Measurements from ENCODE around the gene PHPT1. TPM values are rescaled to one million over a fixed set of nuclear protein-coding genes. Genes with fewer than 3 reads are reported as not detected.

The PHPT1 gene
- total and polyA plus RNA-seq, 2 donors from 2014 or later = 108 to 283 TPM

DNA sequence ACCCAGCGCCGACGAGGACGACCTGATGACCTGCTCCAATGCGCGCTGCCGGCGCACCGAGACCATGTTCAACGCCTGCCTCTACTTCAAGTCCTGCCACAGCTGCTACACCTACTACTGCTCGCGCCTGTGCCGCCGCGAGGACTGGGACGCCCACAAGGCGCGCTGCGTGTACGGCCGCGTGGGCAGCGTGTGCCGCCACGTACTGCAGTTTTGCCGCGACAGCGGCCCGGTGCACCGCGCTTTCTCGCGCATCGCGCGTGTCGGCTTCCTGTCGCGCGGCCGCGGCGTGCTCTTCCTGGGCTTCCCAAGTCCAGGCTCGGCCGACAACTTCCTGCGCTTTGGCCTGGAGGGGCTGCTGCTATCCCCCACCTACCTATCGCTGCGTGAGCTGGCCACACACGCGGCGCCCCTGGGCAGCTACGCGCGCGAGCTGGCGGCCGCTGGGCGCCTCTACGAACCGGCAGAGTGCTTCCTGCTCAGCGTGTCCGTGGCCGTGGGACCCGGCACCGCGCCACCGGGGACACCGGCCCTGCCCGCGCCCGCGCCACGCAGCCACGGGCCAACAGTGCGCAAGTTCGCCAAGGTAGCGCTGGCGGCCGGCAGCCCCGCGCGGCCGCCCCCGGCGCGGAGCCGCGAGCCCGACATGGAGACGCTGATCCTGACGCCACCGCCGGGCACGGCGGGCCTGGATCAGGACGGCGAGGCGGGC, 2.7 kb upstream of the PHPT1 start:
- H3K4me3 ChIP-seq (ENCODE audit: low read length in 3 of 3) = no peak overlapping the region
- peaks cover 0 to 32% (median 6%) of the 10 kb centered on the region in 3 donors for H3K4me1 ChIP-seq (ENCODE audit: control insufficient read depth in 2 of 3, insufficient read depth in 2 of 3, low read depth in 1 of 3, low read length in 3 of 3)
- H3K9ac ChIP-seq (ENCODE audit: low read length in 3 of 3) = no peak overlapping the region
- peaks cover 3% of the 10 kb centered on the region for H3K27me3 ChIP-seq (ENCODE audit: control insufficient read depth, insufficient read depth, low read length)
- no peak overlapping the region for H3K27ac ChIP-seq (ENCODE audit: low read depth in 2 of 2, low read length in 2 of 2)
- no peaks in the 10 kb centered on the region for H3K36me3 ChIP-seq (ENCODE audit: control insufficient read depth in 2 of 3, insufficient read depth in 3 of 3, low read length in 3 of 3)
- TF ChIP-seq, protein P1, sequence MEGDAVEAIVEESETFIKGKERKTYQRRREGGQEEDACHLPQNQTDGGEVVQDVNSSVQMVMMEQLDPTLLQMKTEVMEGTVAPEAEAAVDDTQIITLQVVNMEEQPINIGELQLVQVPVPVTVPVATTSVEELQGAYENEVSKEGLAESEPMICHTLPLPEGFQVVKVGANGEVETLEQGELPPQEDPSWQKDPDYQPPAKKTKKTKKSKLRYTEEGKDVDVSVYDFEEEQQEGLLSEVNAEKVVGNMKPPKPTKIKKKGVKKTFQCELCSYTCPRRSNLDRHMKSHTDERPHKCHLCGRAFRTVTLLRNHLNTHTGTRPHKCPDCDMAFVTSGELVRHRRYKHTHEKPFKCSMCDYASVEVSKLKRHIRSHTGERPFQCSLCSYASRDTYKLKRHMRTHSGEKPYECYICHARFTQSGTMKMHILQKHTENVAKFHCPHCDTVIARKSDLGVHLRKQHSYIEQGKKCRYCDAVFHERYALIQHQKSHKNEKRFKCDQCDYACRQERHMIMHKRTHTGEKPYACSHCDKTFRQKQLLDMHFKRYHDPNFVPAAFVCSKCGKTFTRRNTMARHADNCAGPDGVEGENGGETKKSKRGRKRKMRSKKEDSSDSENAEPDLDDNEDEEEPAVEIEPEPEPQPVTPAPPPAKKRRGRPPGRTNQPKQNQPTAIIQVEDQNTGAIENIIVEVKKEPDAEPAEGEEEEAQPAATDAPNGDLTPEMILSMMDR (IDR thresholded peaks at IDR 0.05; ENCODE audit: borderline replicate concordance, extremely low read depth, insufficient read depth) = no peak
- DNase-seq (no peak), FAIRE-seq (no peak)
- H3K9me3 ChIP-seq (ENCODE audit: control insufficient read depth in 2 of 3, insufficient read depth in 1 of 3, low read length in 3 of 3) = no peaks in the 10 kb centered on the region
- intact Hi-C loops (cut with DNase I) = loop anchor here (10.0 kb wide), 1 partner anchor 98 kb away; the partner anchor contains the start of genes C8G and FBXW5

DNA sequence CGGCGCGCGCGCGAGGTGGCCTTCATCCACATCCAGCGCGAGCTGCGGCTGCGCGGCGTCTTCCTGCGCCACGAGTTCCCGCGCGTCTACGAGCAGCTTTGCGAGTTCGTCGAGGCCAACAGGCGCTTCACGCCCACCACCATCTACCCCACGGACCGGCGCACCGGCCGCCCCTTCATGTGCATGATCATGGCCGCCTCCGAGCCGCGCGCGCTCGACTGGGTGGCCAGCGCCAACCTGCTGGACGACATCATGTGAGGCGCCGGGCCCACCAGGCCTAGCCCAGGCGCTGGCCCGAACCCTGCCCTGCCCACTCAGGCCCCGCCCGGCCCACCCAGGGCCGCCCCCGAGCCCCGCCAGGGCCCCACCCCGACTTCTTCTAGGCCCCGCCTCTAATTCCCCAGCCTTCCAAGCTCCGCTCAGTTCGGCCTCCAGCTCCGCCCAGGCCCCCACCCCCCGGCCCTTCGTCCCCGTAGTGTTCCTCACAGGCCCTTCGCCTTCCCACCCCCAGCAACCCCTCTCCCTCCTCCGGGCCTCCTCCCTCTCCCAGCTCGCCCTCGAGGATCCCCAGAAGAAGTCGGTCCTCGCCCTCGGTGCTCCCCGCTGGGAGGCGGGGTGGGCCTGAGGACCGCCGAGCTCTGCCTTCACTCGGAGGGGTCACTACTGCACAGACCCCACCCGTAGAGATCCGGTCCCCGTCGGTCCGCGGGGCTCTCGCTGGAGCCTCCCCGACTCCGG, 2.0 kb upstream of the PHPT1 start:
- Histone ChIP-seq H3K4me3 (ENCODE audit: low read length in 3 of 3) (peak overlapping the region in 2 of 3 donors; percentile 51 to 74), H3K4me1 (ENCODE audit: control insufficient read depth in 2 of 3, insufficient read depth in 2 of 3, low read depth in 1 of 3, low read length in 3 of 3) (peaks cover 0 to 31% (median 0%) of the 10 kb centered on the region in 3 donors), H3K9ac (ENCODE audit: low read length in 3 of 3) (peak overlapping the region in 1 of 3 donors; percentile 37), H3K27ac (ENCODE audit: low read depth in 2 of 2, low read length in 2 of 2) (peak overlapping the region in 1 of 2 donors; percentile 47), H3K36me3 (ENCODE audit: control insufficient read depth in 2 of 3, insufficient read depth in 3 of 3, low read length in 3 of 3) (no peaks in the 10 kb centered on the region), H3K9me3 (ENCODE audit: control insufficient read depth in 2 of 3, insufficient read depth in 1 of 3, low read length in 3 of 3) (no peaks in the 10 kb centered on the region), H3K27me3 (ENCODE audit: control insufficient read depth, insufficient read depth, low read length) (peaks cover 3% of the 10 kb centered on the region)
- no peak for FAIRE-seq
- DNase-seq = peak; percentile 37 to 90 (median 68)
- intact Hi-C loops (cut with DNase I) = loop anchor here (10.0 kb wide), 1 partner anchor 98 kb away; the partner anchor contains the start of genes C8G and FBXW5
- TF ChIP-seq, protein P1 (IDR thresholded peaks at IDR 0.05; ENCODE audit: borderline replicate concordance, extremely low read depth, insufficient read depth) = no peak

DNA sequence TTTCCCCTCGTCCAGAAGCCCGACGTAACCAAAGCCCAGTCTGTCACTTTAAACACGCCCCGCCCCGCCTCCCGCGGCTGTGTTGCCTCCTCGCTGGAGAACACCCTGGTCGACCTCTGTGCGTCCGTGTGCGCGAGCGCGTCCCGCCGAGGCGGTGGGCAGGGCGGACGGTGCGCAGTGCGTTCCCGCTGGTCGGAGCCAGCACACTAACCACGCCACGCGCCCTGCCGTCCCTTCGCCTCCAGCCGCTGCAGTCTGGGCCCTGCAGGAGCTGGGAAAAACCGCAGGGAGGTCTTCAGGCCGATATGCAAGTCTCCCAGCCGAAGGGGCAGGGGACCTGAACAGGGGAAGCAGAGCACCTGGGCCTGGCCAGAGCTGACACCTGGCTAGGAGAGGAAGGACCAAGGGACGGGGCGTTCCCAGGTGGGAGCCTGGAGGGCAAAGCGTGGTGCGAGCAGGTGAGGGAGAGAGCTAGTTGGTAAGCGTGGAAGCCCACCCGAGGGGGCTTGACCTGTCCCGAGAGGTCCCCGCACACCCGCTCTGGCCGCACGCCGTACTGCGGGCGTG, 1.3 kb upstream of the PHPT1 start:
- H3K9me3 ChIP-seq (ENCODE audit: control insufficient read depth in 2 of 3, insufficient read depth in 1 of 3, low read length in 3 of 3) = no peaks in the 10 kb centered on the region
- H3K4me3 ChIP-seq (ENCODE audit: low read length in 3 of 3) = peak overlapping the region; percentile 44 to 74 (median 51)
- peak overlapping the region in 1 of 2 donors; percentile 47 for H3K27ac ChIP-seq (ENCODE audit: low read depth in 2 of 2, low read length in 2 of 2)
- peak overlapping the region in 2 of 3 donors; percentile 1 to 37 for H3K9ac ChIP-seq (ENCODE audit: low read length in 3 of 3)
- no peak for FAIRE-seq
- H3K36me3 ChIP-seq (ENCODE audit: control insufficient read depth in 2 of 3, insufficient read depth in 3 of 3, low read length in 3 of 3) = no peaks in the 10 kb centered on the region
- H3K27me3 ChIP-seq (ENCODE audit: control insufficient read depth, insufficient read depth, low read length) = peaks cover 3% of the 10 kb centered on the region
- DNase-seq = peak; percentile 70 to 96 (median 79)
- TF ChIP-seq, protein P1 (IDR thresholded peaks at IDR 0.05; ENCODE audit: borderline replicate concordance, extremely low read depth, insufficient read depth) = no peak
- peaks cover 0 to 28% (median 0%) of the 10 kb centered on the region in 3 donors for H3K4me1 ChIP-seq (ENCODE audit: control insufficient read depth in 2 of 3, insufficient read depth in 2 of 3, low read depth in 1 of 3, low read length in 3 of 3)
- intact Hi-C loops (cut with DNase I) = loop anchor here (10.0 kb wide), 1 partner anchor 97 kb away; the partner anchor contains the start of genes C8G and FBXW5
